ENCODE results near the gene CYP2A13. TPM values are rescaled to one million over a fixed set of nuclear protein-coding genes. Genes with fewer than 3 reads are reported as not detected.
"Not testable (repeated sequence)": the region's sequence is repeated elsewhere in the genome, so short reads cannot be mapped to it uniquely, and the experiment has no call there.

CYP2A13 gene
- total and polyA plus RNA-seq, 2 experiments from 2014 or later = 0.27 to 0.35 TPM

- H3K36me3 Mint-ChIP-seq (ENCODE audit: low read depth) = peaks cover 12% of the 10 kb centered on the region
- no peak for DNase-seq (ENCODE audit: low spot score)
These were observed 9.1 kb downstream of the CYP2A13 start for GRCh38 chr19:41097302-41097701.

GRCh38 chr19:41098762-41099161 lies 10.5 kb downstream of the CYP2A13 start:
- peaks cover 48% of the 10 kb centered on the region for H3K9me3 Mint-ChIP-seq
- no peak overlapping the region for H3K27ac ChIP-seq (ENCODE audit: low read depth)
- H3K79me2 ChIP-seq (replicated peaks; ENCODE audit: insufficient read depth) = no peaks in the 10 kb centered on the region
- DNase-seq (ENCODE audit: low spot score) (peak; percentile 21), ATAC-seq (no peak)
- H3K4me3 Mint-ChIP-seq = no peak overlapping the region
- peaks cover 16% of the 10 kb centered on the region for H3K36me3 Mint-ChIP-seq (ENCODE audit: low read depth)
- H3K4me1 ChIP-seq (ENCODE audit: insufficient read depth) = no peaks in the 10 kb centered on the region
- no peak overlapping the region for H2AFZ ChIP-seq
- no peaks in the 10 kb centered on the region for H3K36me3 ChIP-seq (ENCODE audit: insufficient read depth)
- H3K9me2 ChIP-seq (ENCODE audit: insufficient read depth) = no peaks in the 10 kb centered on the region
- H4K20me1 ChIP-seq (replicated peaks; ENCODE audit: insufficient read depth) = no peaks in the 10 kb centered on the region
- H3K4me2 ChIP-seq = no peak overlapping the region
- no peak for TF ChIP-seq ZNF114 (CRISPR knock-in tag; IDR thresholded peaks at IDR 0.05)
- TF ChIP-seq CTCF (conservative IDR thresholded peaks at IDR 0.05; ENCODE audit: low read depth in 2 of 2) = no peak
- TF ChIP-seq STAT1 (IDR thresholded peaks at IDR 0.05; ENCODE audit: unreplicated experiment) = no peak
- TF ChIP-seq JUNB (IDR thresholded peaks at IDR 0.05; ENCODE audit: unreplicated experiment) = no peak
- TF ChIP-seq ETS1 (IDR thresholded peaks at IDR 0.05) = no peak
- TF ChIP-seq EZH2phosphoT487 (IDR thresholded peaks at IDR 0.05; ENCODE audit: unreplicated experiment) = no peak
- no peak for TF ChIP-seq ZNF331 (CRISPR knock-in tag; IDR thresholded peaks at IDR 0.05; ENCODE audit: low read depth)
- no peak for TF ChIP-seq EZH2 (IDR thresholded peaks at IDR 0.05; ENCODE audit: low read depth, unreplicated experiment)
- no peaks in the 10 kb centered on the region for H3K27me3 ChIP-seq (ENCODE audit: insufficient read depth)
- H3F3A ChIP-seq (replicated peaks; ENCODE audit: low read depth) = no peaks in the 10 kb centered on the region
- no peak overlapping the region for H3K4me3 ChIP-seq
- H3K4me1 Mint-ChIP-seq = no peaks in the 10 kb centered on the region
- H3K27me3 Mint-ChIP-seq (ENCODE audit: insufficient read depth, low read depth, poor library complexity) = peaks cover 7% of the 10 kb centered on the region
- H3K27ac Mint-ChIP-seq = no peak overlapping the region

More at GRCh38 chr19:41097302-41097701, 9.1 kb downstream of the CYP2A13 start:
- H3K4me3 ChIP-seq = no peak overlapping the region
- no peak overlapping the region for H2AFZ ChIP-seq
- Mint-ChIP-seq H3K9me3 (peaks cover 42% of the 10 kb centered on the region), H3K27ac (no peak overlapping the region), H3K4me1 (no peaks in the 10 kb centered on the region), H3K4me3 (no peak overlapping the region), H3K27me3 (ENCODE audit: insufficient read depth, low read depth, poor library complexity) (peaks cover 3% of the 10 kb centered on the region)
- H3K27ac ChIP-seq (ENCODE audit: low read depth) = no peak overlapping the region
- TF ChIP-seq STAT1 (IDR thresholded peaks at IDR 0.05; ENCODE audit: unreplicated experiment) = no peak
- TF ChIP-seq CREB1 (CRISPR knock-in tag; IDR thresholded peaks at IDR 0.05; ENCODE audit: low read depth) = no peak
- no peak for TF ChIP-seq ETS1 (IDR thresholded peaks at IDR 0.05)
- TF ChIP-seq JUNB (IDR thresholded peaks at IDR 0.05; ENCODE audit: unreplicated experiment) = no peak
- no peak for TF ChIP-seq ZNF114 (CRISPR knock-in tag; IDR thresholded peaks at IDR 0.05)
- no peak for TF ChIP-seq EZH2phosphoT487 (IDR thresholded peaks at IDR 0.05; ENCODE audit: unreplicated experiment)
- no peaks in the 10 kb centered on the region for H3K36me3 ChIP-seq (ENCODE audit: insufficient read depth)
- H3F3A ChIP-seq (replicated peaks; ENCODE audit: low read depth) = no peaks in the 10 kb centered on the region
- H3K27me3 ChIP-seq (ENCODE audit: insufficient read depth) = peaks cover 4% of the 10 kb centered on the region; the same call in 1 of the 2 replicates
- H4K20me1 ChIP-seq (replicated peaks; ENCODE audit: insufficient read depth) = no peaks in the 10 kb centered on the region
- H3K79me2 ChIP-seq (replicated peaks; ENCODE audit: insufficient read depth) = no peaks in the 10 kb centered on the region
- H3K4me2 ChIP-seq = no peak overlapping the region
- H3K4me1 ChIP-seq (ENCODE audit: insufficient read depth) = no peaks in the 10 kb centered on the region
- H3K9me2 ChIP-seq (ENCODE audit: insufficient read depth) = no peaks in the 10 kb centered on the region
- ATAC-seq = no peak

- H3K27ac Mint-ChIP-seq; H3K36me3 ChIP-seq (ENCODE audit: insufficient read depth); H3K4me3 ChIP-seq; DNase-seq (ENCODE audit: low spot score); H3K4me3 Mint-ChIP-seq; H3K27ac ChIP-seq (ENCODE audit: low read depth); H4K20me1 ChIP-seq (replicated peaks; ENCODE audit: insufficient read depth); H3K4me1 ChIP-seq (ENCODE audit: insufficient read depth); H3K9me2 ChIP-seq (ENCODE audit: insufficient read depth); H3F3A ChIP-seq (replicated peaks; ENCODE audit: low read depth); H3K4me1 Mint-ChIP-seq; H3K79me2 ChIP-seq (replicated peaks; ENCODE audit: insufficient read depth); H3K27me3 Mint-ChIP-seq (ENCODE audit: insufficient read depth, low read depth, poor library complexity); H3K27me3 ChIP-seq (ENCODE audit: insufficient read depth); H3K4me2 ChIP-seq; ATAC-seq; H2AFZ ChIP-seq: not testable (repeated sequence)
- peaks cover 58% of the 10 kb centered on the region for H3K9me3 Mint-ChIP-seq
- peaks cover 22% of the 10 kb centered on the region for H3K36me3 Mint-ChIP-seq (ENCODE audit: low read depth)
These were observed 14.0 kb downstream of the CYP2A13 start for GRCh38 chr19:41102210-41102609.

All from GM23338 (cell line).